ENCODE measurements around the gene ADORA1. TPM values are rescaled to one million over a fixed set of nuclear protein-coding genes. Genes with fewer than 3 reads are reported as not detected.

The ADORA1 gene
- total RNA-seq, 4 donors from 2014 or later: 0.94 to 25.6 (median 6.8) TPM

DNA sequence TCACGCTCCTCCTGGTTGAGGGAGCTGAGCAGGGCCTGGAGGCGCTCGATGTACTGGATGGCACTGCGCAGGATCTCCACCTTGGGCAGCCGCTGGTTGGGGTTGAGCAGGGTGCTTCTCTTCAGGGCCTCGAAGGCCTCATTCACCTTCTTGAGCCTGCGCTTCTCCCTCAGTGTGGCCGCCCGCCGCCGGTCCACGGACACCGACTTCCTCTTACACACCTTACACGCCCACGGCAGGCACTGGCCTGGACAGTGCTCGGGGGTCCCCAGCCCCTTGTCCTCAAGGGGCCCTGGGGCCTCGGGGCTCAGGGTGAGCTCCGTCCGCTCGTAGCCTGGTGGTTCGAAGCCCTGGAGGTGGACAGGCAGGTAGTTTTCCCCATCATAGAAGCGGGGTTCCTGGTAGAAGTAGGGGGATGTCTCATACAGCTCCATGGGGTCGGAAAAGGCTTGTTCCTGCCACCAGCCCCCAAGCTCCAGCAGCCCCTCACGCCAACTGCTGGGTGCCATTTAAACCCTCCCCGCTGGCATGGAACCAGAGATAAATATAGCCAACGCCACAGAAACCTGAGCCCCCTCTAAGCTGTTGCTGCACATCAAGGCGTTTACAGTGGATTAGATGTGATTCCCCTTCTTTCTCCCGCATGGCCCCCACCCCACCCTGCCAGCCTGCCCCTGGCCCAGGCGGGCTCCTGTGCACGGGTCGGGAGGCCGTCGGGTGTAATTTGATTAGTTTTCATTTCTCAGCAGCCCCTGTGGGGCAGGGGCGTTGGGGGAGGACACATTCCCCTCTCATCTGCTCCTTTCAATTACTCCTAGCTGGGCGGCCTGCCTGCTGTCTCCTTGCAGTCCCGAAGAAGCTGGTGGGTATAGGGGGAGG, 41.8 kb upstream of the ADORA1 start, which contains the start of gene MYOG:
Gene MYOG (minus strand): TSS at position 485 of the 879 bp plus-strand sequence. CDS start 51 bp downstream, at position 434.
- TF ChIP-seq POLR2A (IDR thresholded peaks at IDR 0.05): no peak
- TF ChIP-seq, protein P1, sequence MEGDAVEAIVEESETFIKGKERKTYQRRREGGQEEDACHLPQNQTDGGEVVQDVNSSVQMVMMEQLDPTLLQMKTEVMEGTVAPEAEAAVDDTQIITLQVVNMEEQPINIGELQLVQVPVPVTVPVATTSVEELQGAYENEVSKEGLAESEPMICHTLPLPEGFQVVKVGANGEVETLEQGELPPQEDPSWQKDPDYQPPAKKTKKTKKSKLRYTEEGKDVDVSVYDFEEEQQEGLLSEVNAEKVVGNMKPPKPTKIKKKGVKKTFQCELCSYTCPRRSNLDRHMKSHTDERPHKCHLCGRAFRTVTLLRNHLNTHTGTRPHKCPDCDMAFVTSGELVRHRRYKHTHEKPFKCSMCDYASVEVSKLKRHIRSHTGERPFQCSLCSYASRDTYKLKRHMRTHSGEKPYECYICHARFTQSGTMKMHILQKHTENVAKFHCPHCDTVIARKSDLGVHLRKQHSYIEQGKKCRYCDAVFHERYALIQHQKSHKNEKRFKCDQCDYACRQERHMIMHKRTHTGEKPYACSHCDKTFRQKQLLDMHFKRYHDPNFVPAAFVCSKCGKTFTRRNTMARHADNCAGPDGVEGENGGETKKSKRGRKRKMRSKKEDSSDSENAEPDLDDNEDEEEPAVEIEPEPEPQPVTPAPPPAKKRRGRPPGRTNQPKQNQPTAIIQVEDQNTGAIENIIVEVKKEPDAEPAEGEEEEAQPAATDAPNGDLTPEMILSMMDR (IDR thresholded peaks at IDR 0.05): no peak
- Histone ChIP-seq H3K27me3 (no peaks in the 10 kb centered on the region), H3K27ac (no peak within 1 kb of the TSS), H3K36me3 (no peaks in the 10 kb centered on the region), H3K9me3 (no peaks in the 10 kb centered on the region), H3K4me3 (replicated peaks in 1 of 3) (no peak within 1 kb of the TSS), H3K4me1 (no peaks in the 10 kb centered on the region)
- intact Hi-C loops (cut with DNase I): no loop called here
- WGBS, 2 donors: 80 to 85% methylated on average over 25 to 36 of the region's 36 CpGs
- DNase-seq: no peak

DNA sequence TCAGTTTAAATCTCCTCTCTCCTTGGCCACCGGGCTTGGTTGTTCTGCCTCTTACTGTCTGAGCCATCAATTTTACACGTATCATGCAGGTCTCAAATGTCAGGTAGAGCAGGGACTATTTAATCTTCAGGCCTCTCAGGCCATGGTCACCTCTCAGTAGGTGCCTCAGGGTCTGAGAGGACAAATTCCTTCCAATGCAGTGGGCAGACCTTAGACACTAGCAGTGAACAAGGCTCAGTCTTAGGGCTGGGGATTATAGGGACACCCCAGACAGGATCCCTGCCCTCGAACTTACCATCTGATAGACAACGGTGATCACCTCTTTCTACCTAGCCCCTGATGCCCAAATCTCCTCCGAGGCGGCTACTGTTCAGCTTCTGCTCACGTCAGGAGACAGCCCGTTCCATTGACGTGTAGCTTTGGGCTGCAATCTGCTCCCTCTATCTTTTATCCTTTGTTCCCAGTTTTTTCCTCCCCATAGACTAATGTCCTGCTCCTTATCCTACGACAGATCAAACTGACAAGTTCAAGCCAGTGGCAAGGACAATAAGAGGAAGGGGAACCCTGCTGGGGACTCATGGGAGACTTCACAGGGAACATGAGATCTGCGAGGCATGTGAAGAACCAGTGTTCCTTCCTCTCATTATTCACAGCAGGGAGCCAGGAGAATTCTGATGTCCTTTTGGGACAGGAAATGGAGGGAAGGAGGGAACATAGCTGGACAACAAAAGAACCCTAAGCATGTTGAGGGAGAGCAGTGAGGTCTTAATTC, 40.3 kb upstream of the ADORA1 start:
- Histone ChIP-seq H3K4me3 (replicated peaks in 1 of 3) (no peak overlapping the region), H3K36me3 (no peaks in the 10 kb centered on the region), H3K27ac (no peak overlapping the region), H3K27me3 (no peaks in the 10 kb centered on the region), H3K9me3 (no peaks in the 10 kb centered on the region), H3K4me1 (no peaks in the 10 kb centered on the region)
- WGBS, 2 donors: 80 to 84% methylated on average over 11 of the region's 11 CpGs
- intact Hi-C loops (cut with DNase I): no loop called here
- no peak for DNase-seq
- TF ChIP-seq, protein P1 (IDR thresholded peaks at IDR 0.05): no peak
- TF ChIP-seq POLR2A (IDR thresholded peaks at IDR 0.05): no peak

DNA sequence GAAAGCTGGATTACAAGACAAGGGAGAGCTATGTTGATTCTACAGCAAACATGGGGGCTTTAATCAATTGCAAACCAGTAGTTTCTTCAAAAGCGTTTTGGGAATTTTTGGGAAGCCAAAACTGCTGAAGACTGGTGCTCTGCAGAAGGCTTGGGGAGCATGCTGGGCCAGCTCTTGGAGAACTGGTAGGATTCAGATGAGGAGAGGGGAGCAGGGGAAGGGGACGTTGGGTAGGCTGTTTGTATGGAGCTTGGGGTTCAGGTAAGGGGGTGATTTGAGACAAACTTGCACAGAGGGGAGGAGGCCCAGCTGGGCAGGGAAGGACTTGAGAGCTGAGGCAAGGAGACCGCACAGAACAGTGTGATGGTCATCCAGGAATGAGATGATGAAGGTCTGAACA, 39.1 kb upstream of the ADORA1 start:
- Histone ChIP-seq H3K9me3 (no peaks in the 10 kb centered on the region), H3K4me3 (replicated peaks in 1 of 3) (no peak overlapping the region), H3K27me3 (no peaks in the 10 kb centered on the region), H3K4me1 (no peaks in the 10 kb centered on the region), H3K27ac (no peak overlapping the region), H3K36me3 (no peaks in the 10 kb centered on the region)
- no peak for TF ChIP-seq POLR2A (IDR thresholded peaks at IDR 0.05)
- TF ChIP-seq, protein P1 (IDR thresholded peaks at IDR 0.05): no peak
- intact Hi-C loops (cut with DNase I): no loop called here
- 87 to 88% methylated on average over 3 of the region's 3 CpGs for WGBS, 2 donors
- DNase-seq: no peak

DNA sequence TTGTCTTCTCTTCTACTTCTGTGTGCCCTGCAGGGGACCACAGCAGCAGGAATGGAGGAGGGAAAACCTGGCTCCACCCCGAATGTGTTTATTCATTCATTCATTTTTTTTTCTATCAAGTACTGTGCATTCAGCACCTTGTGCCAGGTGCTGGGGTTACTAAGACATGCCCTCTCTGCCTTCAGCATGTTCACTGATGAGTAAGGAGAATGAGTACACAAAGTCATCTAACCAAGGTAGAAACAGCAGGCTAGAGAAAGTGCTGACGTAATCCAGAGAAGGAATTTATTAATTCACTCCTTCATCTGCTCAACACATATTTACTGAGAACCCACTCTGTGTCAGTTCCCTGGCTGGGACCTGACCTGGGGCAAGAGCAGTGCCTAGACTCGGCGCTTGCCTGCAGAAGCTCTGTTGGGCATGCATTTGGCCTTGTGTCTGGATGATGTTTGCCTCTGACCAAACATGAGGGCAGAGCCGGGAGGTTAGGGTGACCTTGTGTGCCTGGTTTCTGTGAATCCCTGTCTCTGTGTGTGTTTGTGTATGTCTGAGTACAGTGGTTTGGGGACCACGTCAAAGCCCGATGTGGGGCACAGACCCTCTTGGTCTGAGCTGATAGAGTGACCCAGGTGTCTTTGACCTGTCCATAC, 38.4 kb upstream of the ADORA1 start:
- no peaks in the 10 kb centered on the region for H3K27me3 ChIP-seq
- WGBS, 2 donors: 81 to 83% methylated on average over 7 of the region's 7 CpGs
- H3K9me3 ChIP-seq: no peaks in the 10 kb centered on the region
- intact Hi-C loops (cut with DNase I): no loop called here
- H3K4me1 ChIP-seq: no peaks in the 10 kb centered on the region
- no peak for TF ChIP-seq POLR2A (IDR thresholded peaks at IDR 0.05)
- TF ChIP-seq, protein P1 (IDR thresholded peaks at IDR 0.05): no peak
- H3K27ac ChIP-seq: no peak overlapping the region
- no peak for DNase-seq
- no peaks in the 10 kb centered on the region for H3K36me3 ChIP-seq
- H3K4me3 ChIP-seq (replicated peaks in 1 of 3): no peak overlapping the region

All from thyroid gland (tissue), 4 donors.